HTERT RPE-1 (cell line): Measurements from ENCODE around the gene RNH1.

Experiments
- in situ Hi-C: fragments of 300-500 bp; cut with MboI; formaldehyde crosslinking; loops from 4 replicates; pipeline ENCODE4 v1.14.3; 2020; ENCODE audit warnings: low sequenced_read_pairs

RNH1 gene

DNA sequence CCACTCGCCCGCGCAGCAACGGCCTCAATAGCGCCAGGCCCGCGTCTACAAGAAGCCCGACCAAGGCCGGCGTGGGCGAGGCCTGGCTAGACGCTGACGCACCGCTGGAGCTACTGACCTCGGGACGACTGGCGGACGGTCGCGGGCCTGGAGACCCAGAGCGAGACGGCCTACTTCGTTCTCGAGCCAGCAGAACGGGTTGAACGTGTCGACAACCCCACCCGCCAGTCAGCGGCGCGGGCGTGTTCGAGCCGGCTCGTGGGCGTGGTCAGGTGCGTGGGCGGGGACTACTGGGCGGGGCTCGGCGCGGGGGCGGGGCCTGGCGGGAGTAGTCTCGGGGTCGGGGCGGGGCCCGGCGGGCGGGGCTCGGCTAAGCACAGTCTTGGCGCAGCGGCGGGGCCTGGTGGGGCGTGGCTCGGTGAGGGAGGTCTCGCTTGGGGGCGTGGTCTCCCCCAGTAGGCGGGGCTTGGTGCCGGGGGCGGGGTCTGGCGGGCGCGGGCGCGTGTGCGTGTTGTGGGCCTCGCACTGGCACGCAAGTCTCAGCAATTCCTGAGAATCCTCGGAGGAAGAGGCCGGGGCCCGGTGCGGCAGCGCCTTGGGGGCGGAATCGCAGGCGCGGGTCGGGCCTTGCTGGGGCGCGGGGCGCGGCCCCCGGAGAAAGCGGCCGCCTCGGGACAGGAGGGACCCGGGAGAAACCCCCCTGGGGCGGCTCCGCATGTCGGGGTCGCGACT lies at the start of gene RNH1:
TSS of gene RNH1 (minus strand) at position 248 of the 732 bp plus-strand sequence. CDS start 5,080 bp downstream, outside the sequence.
- in situ Hi-C loops, result no loop called here

DNA sequence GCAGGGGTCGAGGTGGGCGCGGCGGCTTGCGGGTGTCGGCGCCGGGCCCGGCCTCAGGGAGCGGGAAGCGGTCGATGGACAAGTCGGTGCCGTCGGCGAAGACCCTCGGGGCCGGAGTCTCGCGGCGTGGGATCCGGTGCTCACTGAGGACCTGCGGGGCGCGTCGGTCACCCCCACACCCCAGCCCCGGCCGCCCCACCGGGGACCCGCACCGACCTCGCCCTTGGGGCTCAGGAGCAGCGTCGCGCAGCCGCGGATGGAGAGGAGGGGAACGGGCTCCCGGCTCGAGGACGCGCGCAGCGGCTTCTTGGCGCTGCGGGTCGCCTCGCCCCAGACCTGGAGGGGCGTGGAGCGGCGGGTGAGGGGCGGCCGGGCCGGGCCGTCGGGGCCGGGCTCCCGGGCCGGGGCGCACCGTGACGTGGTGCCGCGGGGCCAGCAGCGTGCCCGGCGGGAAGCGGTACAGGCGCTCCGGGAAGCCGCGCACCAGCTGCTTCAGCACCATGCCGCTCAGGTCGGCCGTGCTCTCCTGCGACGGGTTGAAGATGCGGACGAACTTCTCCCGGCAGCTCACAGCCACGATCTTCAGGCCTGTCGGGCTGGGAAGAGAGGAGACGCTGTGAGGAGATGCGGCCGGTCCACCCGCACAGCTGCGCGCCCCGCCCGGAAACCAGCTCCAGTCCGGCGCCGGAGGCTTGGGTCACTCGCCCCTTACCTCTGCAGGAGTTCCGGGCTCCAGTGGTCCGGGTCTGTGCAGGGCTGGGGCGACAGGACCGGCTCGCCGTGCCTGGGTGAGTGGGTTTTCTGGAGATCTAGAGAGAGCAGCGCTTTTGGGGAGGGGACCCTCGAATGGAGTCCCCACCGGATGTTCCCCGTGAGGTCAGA lies 49.0 kb upstream of the RNH1 start:
- in situ Hi-C loops, result no loop called here

DNA sequence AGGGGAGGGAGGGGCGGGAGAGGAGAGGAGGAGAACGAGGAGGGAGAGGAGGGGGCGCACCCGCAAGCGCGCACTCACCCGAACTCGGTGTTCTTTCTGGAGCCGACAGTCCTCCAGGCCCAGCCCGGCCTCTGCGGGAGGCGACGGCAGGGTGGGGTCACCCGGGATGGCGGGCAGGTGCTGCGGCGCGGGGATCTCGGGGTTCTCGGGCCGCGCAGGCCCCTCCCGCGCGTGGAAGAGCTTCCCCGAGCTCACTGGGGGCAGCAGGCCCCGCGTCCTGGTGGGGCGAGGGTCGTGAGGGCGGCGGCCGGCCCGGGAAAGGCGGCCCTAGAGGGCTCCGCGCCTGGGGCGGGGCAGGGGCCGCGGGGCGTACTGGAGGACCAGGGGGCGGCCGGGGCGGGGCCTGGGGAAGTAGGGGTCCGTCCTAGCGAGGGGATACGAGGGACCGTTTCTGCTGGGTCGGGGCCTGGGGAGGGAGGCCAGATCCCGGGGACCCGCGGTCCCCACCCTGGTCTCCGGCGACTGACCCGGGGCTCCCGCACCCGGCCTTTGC lies 48.3 kb upstream of the RNH1 start:
- in situ Hi-C loops, result no loop called here

DNA sequence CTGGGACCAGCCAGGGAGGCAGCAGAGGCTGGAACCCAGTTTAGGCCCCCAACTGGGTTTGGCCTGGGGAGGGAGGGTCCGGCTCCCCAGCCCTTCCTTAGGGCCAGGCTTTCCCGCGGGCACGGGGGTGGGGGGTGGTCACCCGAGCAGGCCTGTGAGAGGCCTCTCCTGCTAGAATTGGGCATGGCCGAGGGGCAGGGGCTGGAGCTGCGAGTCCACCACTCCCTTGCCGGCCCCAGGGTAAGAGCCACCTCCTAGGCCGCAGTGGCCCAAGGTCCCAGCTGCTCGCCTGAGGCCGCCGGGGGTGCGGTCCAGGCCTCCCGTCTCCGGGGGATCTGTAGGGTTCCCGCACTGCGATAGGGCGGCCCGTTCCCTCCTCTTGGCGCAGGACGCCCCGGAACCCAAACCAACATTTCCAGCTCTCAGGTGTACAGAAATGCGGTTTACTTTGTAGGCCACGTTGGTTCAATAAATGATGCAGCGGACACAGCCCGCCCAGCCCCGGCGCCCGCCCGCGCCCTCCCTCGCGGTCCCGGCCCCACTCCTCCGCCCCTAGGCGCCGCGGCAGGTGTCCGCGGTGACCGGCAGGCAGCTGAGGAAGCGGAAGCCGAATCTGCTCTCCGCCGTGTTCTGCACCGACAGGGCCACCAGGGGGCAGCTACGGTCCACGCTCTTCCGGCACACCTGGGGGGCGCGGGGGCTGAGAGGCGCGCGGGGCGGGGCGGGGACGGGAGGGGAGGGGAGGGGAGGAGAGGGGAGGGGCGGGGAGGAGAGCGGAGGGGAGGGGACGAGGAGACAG lies 47.6 kb upstream of the RNH1 start:
- in situ Hi-C loops, result no loop called here

DNA sequence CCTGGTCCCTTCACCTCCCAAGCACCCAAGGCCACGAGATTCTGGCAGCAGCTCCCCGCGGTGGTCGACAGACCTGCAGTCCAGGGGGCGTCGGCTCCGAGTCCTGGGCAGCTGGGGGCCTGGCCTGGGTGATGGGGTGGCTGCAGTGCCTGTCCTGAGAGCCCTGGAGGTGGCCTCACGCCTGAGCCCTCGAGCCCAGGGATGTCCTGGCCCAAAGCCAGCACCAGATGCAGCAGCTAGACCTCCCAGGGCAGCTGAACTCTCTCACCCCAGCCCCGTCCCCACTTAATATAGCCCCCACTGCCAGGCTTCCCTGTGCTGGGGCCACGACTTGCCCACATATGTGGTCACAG lies 46.9 kb upstream of the RNH1 start:
- in situ Hi-C loops, result no loop called here

DNA sequence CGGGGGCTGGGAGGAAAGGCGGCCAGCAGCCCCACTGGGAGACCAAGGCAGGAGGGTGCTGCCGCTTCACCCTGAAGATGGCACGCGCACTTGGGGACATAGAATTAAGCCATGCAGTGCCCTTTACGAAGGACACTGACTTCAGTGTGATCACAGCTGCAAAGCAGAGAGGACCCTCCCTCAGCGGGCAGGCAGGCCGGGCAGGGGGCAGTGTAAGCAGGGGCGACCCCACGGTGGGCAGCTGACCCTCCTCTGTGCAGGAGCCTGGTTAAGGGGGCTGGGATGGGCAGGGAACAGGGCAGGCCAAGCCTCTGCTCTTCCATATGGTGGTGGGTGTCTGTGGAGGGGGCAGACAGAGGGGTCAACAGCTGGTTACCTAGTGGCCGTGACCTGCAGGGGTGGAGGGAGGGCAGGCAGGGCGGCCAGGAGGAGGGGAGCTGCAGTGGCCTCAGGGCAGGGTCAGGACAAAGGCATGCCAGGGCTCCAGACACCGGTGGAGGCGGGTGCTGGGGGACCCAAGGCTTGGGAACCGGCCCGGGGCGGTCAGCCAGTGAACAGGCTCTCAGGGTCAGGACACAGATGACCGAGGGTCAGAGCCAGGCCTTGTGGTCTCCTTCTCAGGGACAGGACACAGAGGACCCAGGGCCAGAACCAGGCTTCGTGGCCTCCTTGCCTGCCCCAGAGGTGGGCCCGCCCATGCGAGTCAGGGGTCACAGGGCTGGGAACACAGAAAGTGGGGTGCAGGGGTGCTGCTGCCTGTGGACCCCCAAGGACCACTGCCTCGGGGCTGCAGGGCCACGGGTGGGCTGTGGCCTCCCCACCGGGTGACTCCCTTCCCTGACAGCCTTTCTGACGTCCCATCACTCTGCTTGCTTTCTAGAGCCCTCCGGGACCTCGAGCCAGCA lies 46.3 kb upstream of the RNH1 start:
- in situ Hi-C loops, result no loop called here

DNA sequence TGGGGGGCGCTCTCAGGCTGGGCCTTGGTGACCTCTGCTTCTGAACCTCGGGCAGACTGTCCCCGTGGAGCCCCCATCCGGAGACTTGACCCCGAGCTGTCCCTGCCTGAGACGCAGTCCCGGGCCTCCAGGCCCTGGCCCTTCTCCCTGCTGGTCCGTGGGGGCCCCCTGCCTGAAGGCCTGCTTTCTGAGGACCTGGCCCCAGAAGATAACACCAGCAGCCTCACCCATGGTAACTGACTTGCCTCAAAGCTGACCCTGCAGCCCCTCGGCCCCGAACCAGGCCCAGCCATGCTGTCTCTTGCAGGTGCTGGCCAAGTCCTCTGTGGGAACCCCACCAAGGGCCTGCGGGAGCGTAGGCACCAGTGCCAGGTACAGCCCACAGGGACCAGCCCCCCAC lies 44.6 kb upstream of the RNH1 start:
- in situ Hi-C loops, result no loop called here

DNA sequence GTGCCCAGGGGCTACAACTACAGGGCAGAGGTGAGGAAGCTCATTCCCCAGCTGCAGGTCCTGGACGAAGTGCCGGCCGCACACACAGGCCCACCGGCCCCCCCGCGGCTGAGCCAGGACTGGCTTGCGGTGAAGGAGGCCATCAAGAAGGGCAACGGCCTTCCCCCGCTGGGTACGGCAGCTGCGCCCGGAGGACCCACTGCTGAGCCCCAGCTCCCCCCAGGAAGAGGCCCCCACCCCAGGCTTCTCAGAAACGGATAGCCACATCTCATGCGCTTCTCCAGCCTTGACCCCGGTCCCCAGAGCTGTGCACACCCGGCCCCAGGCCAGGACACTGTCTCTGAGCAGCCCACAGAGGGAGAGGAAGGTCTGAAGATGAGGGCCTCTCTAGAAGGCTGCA lies 44.1 kb upstream of the RNH1 start:
- in situ Hi-C loops, result no loop called here

DNA sequence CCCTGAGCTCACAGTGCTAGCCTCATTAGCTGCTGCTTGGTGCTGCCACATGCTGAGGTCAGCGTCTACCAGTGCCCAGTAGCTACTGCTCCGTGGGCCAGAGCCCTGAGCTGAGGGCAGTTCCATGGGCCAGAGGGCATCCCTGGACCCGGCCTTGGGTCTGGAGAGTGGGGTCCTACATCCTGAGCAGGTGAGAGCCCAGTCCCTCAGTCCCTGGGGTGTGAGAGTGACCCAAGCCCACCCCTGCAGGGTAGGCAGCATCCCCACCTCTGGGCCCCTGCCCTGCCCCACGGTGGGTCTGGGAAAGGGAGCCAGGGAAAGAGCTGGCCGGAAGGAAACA lies 43.7 kb upstream of the RNH1 start:
- in situ Hi-C loops, result no loop called here

DNA sequence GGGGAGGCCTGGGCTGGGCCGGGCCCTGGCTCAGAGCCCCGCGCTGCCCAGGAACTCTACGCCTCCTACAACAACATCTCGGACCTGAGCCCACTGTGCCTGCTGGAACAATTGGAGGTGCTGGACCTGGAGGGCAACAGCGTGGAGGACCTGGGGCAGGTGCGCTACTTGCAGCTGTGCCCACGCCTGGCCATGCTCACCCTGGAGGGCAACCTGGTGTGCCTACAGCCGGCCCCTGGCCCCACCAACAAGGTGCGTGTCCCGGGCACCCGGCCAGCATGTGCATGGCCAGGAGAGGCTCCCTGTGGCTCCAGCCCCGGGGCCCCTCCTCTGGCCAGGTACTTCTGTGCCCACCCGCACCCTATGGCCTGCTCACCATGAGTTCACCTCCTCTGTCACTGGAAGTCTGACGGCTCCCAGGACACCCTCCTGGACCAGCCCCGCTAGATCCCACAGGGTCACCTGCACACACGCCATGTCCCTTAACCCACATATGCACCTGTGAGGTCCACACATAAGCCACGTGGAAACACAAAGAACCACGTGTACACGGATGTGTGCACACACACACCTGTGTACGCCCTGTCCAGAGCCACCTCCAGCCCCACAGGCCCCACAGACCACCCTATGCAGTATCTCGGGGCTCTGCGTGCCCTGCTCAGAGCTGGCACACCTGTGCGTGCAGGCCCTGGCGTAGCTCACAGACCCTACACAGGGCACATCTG lies 43.1 kb upstream of the RNH1 start:
- in situ Hi-C loops, result no loop called here

DNA sequence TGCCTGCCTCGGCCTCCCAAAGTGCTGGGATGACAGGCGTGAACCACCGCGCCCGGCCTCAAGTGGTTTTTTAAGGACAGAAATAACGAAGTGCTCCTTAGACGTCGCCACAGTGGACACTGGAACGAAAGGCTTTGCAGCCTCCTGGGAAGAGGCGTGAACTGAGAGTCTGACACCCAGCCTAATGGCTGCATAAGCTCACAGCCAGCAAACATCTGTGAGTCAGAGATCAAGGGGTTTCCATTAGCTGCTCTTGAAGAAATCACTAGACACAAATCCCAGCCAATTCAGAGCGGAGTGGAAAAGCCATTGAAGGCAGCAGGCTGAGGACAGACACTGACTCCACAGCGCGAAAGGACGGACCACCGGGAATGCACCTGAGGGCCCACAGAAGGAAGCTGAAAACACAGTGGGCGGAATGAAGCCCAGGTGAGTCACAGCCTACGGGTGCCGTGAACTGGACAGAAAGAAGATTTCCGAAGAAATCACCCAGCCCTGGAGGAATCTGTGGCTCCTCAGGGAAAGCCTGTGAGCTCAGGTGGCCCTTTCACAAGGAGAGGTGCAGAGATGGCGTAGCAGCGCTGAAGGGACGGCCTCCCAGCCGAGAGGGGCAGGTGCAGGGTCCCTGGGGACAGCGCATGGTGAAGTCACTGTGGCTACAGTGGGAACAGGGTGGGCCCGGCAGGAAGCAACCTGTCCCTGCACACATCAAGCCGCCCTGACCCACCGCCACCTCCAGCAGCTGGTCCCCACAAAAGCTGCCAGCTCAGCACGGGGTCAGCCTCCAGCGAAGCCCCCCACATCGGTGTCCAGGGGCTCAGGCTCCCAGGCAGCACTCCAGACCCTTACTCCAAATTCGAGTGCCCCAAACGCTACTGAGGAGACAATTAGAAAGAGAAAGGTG lies 41.9 kb upstream of the RNH1 start:
- in situ Hi-C loops, result no loop called here

DNA sequence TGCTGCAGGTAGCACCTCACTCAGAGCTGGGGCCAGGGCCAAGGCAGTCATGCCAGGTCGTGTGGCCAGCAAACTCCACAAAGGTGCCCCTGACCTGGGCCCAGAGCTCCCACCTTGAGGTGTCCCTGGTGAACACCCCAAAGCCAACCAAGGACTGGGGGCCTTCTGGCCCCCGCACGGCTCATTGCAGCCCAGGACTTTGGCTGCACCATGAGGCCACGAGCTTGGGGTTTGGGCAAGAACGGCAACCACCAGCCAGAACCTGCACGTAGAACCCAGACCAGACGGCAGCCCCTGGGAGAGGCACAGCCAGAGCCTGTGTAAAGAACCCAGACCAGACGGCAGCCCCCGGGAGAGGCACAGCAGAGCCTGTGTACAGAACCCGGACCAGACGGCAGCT lies 38.1 kb upstream of the RNH1 start:
- in situ Hi-C loops, result no loop called here

DNA sequence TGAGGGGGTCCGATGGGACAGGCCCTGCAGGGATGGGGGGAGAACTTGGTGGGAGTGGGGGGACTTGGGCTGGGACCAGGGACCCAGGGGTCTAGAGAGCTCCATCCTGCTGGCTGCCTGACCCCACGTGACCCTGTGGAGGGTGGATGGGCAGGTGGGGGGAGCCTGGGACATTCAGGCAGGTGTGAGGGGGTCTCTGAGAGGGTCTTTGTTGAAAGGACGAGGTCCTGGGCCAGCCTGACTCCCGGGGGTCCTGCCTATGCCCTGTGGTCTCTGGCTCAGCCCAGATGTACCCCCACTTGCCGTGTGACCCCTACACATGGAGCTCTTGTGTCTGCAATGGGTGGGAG lies 37.8 kb upstream of the RNH1 start:
- in situ Hi-C loops, result no loop called here

DNA sequence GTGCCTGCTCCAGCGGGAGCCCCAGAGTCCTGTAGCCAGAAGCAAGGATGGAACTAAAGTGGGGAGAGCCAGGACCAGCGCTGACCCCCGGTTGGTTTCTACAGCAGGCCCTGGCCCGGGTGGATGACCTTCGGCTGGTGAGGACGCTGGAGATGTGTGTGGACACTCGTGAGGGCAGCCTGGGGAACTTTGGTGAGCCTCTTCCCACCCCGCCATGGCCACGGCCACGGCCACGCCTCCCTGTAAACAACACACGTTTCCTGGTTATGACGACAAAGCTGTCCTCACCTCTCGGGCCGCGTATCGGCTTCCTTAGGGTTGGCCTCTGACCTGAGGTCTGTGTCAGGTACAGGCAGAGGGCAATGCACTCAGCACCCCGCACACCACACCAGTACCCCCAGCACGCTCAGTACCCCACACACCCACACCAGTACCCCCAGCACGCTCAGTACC lies 34.4 kb upstream of the RNH1 start:
- in situ Hi-C loops, result no loop called here

DNA sequence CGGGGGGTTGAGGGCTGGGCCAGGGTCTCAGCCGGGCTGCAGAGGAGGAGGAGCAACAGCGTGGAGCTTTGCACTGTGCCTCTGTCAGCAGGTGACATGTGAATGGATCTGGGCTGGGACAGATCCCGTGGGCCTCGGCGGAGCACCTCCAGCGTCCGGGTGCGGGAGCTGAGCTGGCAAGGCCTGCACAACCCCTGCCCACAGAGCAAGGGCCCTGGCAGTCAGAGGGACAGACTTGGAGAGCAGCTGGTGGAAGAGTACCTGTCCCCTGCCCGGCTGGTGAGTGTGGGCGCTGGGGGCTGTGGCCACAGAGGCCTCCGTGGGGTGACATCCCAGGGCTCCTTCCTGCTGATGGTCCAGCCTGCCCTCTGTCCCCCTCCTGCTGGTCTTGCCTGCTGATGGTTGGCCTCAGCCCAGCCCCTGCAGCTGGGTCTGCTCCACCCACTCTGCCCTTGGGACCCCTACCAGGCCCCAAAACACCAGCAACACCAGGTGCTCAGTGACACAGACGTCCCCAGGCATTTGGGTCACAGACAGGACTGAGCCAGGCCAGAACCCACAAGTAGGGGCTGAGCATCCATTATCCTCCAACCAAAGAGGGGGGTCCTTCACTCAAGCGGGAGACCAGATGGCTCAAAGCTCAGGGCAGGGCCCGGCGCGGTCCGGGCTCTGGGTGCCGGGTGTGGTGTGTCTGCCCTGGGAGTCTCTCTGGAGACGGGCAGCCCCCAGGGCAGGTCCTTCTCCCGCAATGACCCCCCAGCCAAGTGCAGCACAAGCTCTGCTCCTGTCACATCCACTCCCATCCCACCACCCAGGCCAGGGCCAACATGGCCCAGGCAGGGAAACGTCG lies 33.8 kb upstream of the RNH1 start:
- in situ Hi-C loops, result no loop called here

DNA sequence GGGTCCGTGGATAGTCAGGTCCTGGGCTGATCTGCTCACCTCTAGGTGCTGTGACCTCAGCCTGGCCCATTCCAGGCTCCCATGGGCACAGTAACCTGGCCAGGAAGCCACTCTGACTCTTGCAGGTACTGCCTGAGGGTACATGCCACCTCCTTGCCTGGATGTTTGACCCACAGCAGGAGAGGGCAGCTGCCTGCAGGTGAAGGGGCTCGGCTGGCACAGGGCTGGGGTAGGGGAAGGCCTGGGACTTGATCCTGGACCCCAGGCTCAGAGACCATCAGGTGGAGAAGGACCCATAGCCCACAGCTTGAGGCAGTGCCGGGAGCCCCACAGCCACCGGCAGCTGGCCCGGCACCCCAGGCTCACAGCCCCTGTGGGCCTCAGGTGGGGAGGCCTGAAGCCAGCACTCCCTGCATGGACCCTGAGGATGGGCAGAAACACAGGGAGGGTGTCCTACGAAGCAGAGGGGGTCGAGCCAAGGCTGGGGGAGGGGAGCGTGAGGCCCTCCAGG lies 33.0 kb upstream of the RNH1 start:
- in situ Hi-C loops, result no loop called here

DNA sequence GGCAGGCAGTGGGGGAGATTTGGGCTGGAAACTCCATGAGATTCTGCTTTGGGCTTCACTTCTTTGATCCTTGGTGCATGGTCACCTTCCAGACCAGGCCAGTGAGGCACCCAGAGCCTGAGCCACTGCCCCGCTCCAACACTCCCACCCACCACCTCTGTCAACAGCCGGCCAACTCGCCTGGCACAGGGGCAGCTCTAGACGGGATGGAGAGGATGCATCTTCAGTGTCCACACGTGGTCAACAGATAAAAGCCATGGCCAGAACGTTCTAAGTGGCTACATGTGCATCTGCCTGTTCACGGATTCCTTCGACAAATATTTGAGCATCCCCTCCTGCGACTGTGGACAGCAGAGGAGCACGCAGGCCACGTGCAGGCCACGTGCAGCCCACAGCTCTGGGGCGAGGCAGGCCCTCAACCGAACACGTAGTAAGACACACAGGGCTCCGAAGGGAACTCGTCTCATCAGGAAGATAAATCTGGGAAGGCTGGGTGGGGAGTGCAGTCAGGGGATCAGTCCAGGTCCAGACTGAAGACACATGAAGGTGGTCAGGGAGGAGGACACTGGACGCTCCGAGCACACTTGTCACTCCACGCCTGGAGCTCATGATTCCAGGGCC lies 31.5 kb upstream of the RNH1 start:
- in situ Hi-C loops, result no loop called here
